Raji (cell line): ENCODE results near the gene SLC36A1.

Source experiments
- POLR2A ChIP-seq: IDR thresholded peaks from 2 replicates; pipeline ENCODE4 v1.6.1; 2011; ENCODE audit warnings: low read depth, low read length, control low read depth; ENCODE audit not compliant: insufficient read depth

Gene SLC36A1

GRCh38 chr5:151467576-151467975 is 20.2 kb downstream of the SLC36A1 start:
- TF ChIP-seq POLR2A, result no peak

GRCh38 chr5:151469386-151469785 is 22.0 kb downstream of the SLC36A1 start:
- TF ChIP-seq POLR2A, result no peak

GRCh38 chr5:151469992-151470391 is 22.6 kb downstream of the SLC36A1 start:
- TF ChIP-seq POLR2A, result no peak

- no peak for TF ChIP-seq POLR2A
These were observed 23.0 kb downstream of the SLC36A1 start for GRCh38 chr5:151470439-151470838.

- no peak for TF ChIP-seq POLR2A
These were observed 23.9 kb downstream of the SLC36A1 start for GRCh38 chr5:151471276-151471675.

GRCh38 chr5:151474799-151475198 is 27.4 kb downstream of the SLC36A1 start:
- no peak for TF ChIP-seq POLR2A

GRCh38 chr5:151475388-151475787 is 28.0 kb downstream of the SLC36A1 start:
- TF ChIP-seq POLR2A, result no peak

- no peak for TF ChIP-seq POLR2A
These were observed 28.6 kb downstream of the SLC36A1 start for GRCh38 chr5:151476016-151476415.

- no peak for TF ChIP-seq POLR2A
These were observed 29.7 kb downstream of the SLC36A1 start for GRCh38 chr5:151477101-151477500.

- no peak for TF ChIP-seq POLR2A
These were observed 33.2 kb downstream of the SLC36A1 start for GRCh38 chr5:151480384-151481293.

- TF ChIP-seq POLR2A, result no peak
These were observed 35.8 kb downstream of the SLC36A1 start for GRCh38 chr5:151483176-151483575.

- no peak for TF ChIP-seq POLR2A
These were observed 36.2 kb downstream of the SLC36A1 start for GRCh38 chr5:151483647-151484046.

- TF ChIP-seq POLR2A, result no peak
These were observed 40.1 kb downstream of the SLC36A1 start for GRCh38 chr5:151487544-151487943.

GRCh38 chr5:151490627-151491026 is 43.2 kb downstream of the SLC36A1 start:
- TF ChIP-seq POLR2A, result no peak

GRCh38 chr5:151491062-151491461 is 43.7 kb downstream of the SLC36A1 start:
- TF ChIP-seq POLR2A, result no peak

GRCh38 chr5:151492729-151493128 is 45.3 kb downstream of the SLC36A1 start:
- TF ChIP-seq POLR2A, result no peak

- no peak for TF ChIP-seq POLR2A
These were observed 46.3 kb downstream of the SLC36A1 start for GRCh38 chr5:151493665-151494064.
